Hepatocyte (in vitro differentiated cells): Measurements from ENCODE around the gene UBE2L5. TPM values are rescaled to one million over a fixed set of nuclear protein-coding genes. Genes with fewer than 3 reads are reported as not detected.

Experiments used
- DNase-seq: peaks from one replicate; pipeline ENCODE4 v3.0.0-alpha.2; 2016; ENCODE audit warnings: low spot score
- H2AFZ ChIP-seq: fragments of 200-600 bp; sonication (generic); 2 replicates; pipeline ENCODE4 v1.6.0; 2016; ENCODE audit warnings: antibody characterized with exemption, mild to moderate bottlenecking
- H3K27ac ChIP-seq: fragments of 200-600 bp; sonication (generic); 2 replicates; pipeline ENCODE4 v1.5.1; 2016; ENCODE audit warnings: mild to moderate bottlenecking
- H3K27me3 ChIP-seq: fragments of 200-600 bp; sonication (generic); 2 replicates; pipeline ENCODE4 v1.6.1; 2016
- H3K36me3 ChIP-seq: fragments of 200-600 bp; sonication (generic); replicated peaks from 2 replicates; pipeline ENCODE4 v1.5.1; 2016; ENCODE audit warnings: low read depth; ENCODE audit not compliant: insufficient read depth
- H3K4me1 ChIP-seq: fragments of 200-600 bp; sonication (generic); 2 replicates; pipeline ENCODE4 v1.5.1; 2016; ENCODE audit warnings: mild to moderate bottlenecking, moderate library complexity; ENCODE audit not compliant: insufficient read depth
- H3K4me2 ChIP-seq: fragments of 200-600 bp; sonication (generic); 2 replicates; pipeline ENCODE4 v1.6.0; 2016
- H3K4me3 ChIP-seq: fragments of 200-600 bp; sonication (generic); 2 replicates; pipeline ENCODE4 v1.5.1; 2016; ENCODE audit warnings: mild to moderate bottlenecking
- H3K79me2 ChIP-seq: fragments of 200-600 bp; sonication (generic); 2 replicates; pipeline ENCODE4 v1.6.0; 2017; ENCODE audit warnings: mild to moderate bottlenecking
- H3K9me2 ChIP-seq: fragments of 200-600 bp; sonication (generic); replicated peaks from 2 replicates; pipeline ENCODE4 v1.6.0; 2017; ENCODE audit warnings: mild to moderate bottlenecking; ENCODE audit not compliant: insufficient read depth
- H3K9me3 ChIP-seq: fragments of 200-600 bp; sonication (generic); 2 replicates; pipeline ENCODE4 v1.5.1; 2016; ENCODE audit warnings: low read depth, mild to moderate bottlenecking
- H4K20me1 ChIP-seq: fragments of 200-600 bp; sonication (generic); 2 replicates; pipeline ENCODE4 v1.6.0; 2016; ENCODE audit warnings: mild to moderate bottlenecking; ENCODE audit not compliant: insufficient read depth, poor library complexity, severe bottlenecking
- EZH2 ChIP-seq: fragments of 200-600 bp; sonication (generic); IDR thresholded peaks from 2 replicates; pipeline ENCODE4 v1.6.1; 2016; ENCODE audit warnings: antibody characterized with exemption, mild to moderate bottlenecking, borderline replicate concordance
- EZH2phosphoT487 ChIP-seq: fragments of 200-600 bp; sonication (generic); IDR thresholded peaks from one replicate; pipeline ENCODE4 v1.6.1; 2018; ENCODE audit warnings: antibody characterized with exemption, mild to moderate bottlenecking, low read depth, moderate library complexity; ENCODE audit not compliant: unreplicated experiment, severe bottlenecking
- WGBS: methylation state at CpG from one replicate; pipeline ENCODE4 v1.1.6; 2016; ENCODE audit warnings: low lambda C conversion rate; ENCODE audit errors: missing lambda C conversion rate; 5-methylcytosine and 5-hydroxymethylcytosine counted together
- polyA plus RNA-seq: library from polyadenylated mRNA; unstranded; fragments of >200 nt; fragmentation: Nextera tagmentation; extraction: Ambion mirVana; gene quantifications from 2 replicates; pipeline ENCODE4 v1.2.1, GENCODE V29; 2016
- total RNA-seq: library from RNA; depleted of rRNA; stranded (reverse); fragments of >200 nt; gene quantifications from 2 replicates; pipeline ENCODE4 v1.2.3, GENCODE V29; 2014
- TF ChIP-seq, protein P1 (sequence below): fragments of 200-600 bp; sonication (generic); IDR thresholded peaks from 2 replicates; pipeline ENCODE4 v1.5.1; 2016; ENCODE audit warnings: antibody characterized with exemption, mild to moderate bottlenecking; ENCODE audit not compliant: poor library complexity

The UBE2L5 gene
- total and polyA plus RNA-seq, 2 experiments from 2014 or later: not detected

DNA sequence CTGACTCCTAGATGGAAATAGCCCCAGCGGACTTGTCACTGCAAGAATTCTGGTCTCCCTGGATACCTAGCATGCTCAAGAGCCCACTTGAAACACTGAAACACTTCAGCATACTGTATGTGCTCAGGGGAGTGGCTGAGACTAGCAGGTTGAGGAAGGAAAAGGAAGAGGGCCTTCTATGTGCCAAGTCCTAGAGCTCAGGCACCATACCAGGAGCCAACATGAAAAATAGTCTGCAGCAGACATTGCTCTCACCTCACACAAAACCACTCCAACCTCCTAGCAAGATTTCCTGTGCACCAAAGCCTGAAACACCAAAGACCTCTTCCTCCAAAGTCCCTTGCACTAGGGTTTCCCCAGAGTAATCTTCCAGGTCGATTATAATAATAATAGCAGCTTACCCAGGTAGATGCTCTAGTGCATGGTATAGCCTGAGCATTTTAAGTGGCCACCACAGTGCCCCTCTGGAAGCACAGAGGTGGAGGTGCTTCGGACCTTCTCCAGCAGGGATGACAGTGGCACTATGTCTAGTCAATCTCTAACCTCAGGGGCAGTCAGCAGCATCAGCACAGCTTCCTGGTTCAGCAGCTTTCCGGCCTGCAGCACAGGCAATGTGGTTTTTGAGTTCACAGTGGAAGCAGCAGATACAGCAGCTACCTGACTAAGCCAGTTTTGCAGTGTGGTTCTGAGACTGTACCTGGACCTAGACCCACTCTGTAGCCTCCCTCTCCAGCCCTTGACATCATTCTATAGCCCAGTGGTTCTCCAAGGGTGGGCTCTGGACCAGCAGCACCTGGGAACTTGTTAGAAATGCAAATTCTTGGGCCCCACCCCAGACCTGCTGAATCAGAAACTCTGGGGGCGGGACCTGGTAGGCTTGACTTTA, 45.6 kb upstream of the UBE2L5 start:
- Histone ChIP-seq H4K20me1 (no peaks in the 10 kb centered on the region), H3K79me2 (no peaks in the 10 kb centered on the region), H2AFZ (no peak overlapping the region), H3K4me3 (no peak overlapping the region), H3K36me3 (no peaks in the 10 kb centered on the region), H3K27ac (no peak overlapping the region), H3K4me1 (peaks cover 6% of the 10 kb centered on the region), H3K9me3 (no peaks in the 10 kb centered on the region), H3K4me2 (no peak overlapping the region), H3K27me3 (no peaks in the 10 kb centered on the region), H3K9me2 (no peaks in the 10 kb centered on the region)
- 80% methylated on average over 5 of the region's 5 CpGs for WGBS
- no peak for DNase-seq
- TF ChIP-seq EZH2: no peak
- no peak for TF ChIP-seq EZH2phosphoT487
- TF ChIP-seq, protein P1, sequence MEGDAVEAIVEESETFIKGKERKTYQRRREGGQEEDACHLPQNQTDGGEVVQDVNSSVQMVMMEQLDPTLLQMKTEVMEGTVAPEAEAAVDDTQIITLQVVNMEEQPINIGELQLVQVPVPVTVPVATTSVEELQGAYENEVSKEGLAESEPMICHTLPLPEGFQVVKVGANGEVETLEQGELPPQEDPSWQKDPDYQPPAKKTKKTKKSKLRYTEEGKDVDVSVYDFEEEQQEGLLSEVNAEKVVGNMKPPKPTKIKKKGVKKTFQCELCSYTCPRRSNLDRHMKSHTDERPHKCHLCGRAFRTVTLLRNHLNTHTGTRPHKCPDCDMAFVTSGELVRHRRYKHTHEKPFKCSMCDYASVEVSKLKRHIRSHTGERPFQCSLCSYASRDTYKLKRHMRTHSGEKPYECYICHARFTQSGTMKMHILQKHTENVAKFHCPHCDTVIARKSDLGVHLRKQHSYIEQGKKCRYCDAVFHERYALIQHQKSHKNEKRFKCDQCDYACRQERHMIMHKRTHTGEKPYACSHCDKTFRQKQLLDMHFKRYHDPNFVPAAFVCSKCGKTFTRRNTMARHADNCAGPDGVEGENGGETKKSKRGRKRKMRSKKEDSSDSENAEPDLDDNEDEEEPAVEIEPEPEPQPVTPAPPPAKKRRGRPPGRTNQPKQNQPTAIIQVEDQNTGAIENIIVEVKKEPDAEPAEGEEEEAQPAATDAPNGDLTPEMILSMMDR: no peak

DNA sequence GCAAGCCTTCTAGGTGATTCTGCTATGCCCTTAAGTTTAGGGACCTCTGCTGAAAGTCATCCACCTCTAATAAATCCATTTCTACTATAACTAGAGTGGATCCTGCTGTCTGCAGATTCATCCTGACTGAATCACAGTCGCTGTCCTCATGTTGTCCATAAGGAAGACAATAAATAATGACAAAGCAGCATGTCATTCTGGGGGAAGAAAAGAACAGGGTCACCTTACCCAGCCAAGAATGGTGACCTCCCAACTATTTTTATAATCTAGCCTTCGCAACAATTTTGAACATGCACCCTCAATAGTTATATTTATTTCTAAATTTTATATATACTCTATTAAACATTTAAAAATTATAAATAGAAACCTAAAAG, 45.0 kb upstream of the UBE2L5 start:
- Histone ChIP-seq H3K27me3 (no peaks in the 10 kb centered on the region), H3K36me3 (no peaks in the 10 kb centered on the region), H3K4me1 (peaks cover 4% of the 10 kb centered on the region), H4K20me1 (no peaks in the 10 kb centered on the region), H3K27ac (no peak overlapping the region), H3K79me2 (no peaks in the 10 kb centered on the region), H2AFZ (no peak overlapping the region), H3K4me2 (no peak overlapping the region), H3K9me3 (no peaks in the 10 kb centered on the region), H3K4me3 (no peak overlapping the region), H3K9me2 (no peaks in the 10 kb centered on the region)
- WGBS: 91% methylated on average over 2 of the region's 2 CpGs
- no peak for DNase-seq
- TF ChIP-seq EZH2: no peak
- TF ChIP-seq, protein P1: no peak
- TF ChIP-seq EZH2phosphoT487: no peak

DNA sequence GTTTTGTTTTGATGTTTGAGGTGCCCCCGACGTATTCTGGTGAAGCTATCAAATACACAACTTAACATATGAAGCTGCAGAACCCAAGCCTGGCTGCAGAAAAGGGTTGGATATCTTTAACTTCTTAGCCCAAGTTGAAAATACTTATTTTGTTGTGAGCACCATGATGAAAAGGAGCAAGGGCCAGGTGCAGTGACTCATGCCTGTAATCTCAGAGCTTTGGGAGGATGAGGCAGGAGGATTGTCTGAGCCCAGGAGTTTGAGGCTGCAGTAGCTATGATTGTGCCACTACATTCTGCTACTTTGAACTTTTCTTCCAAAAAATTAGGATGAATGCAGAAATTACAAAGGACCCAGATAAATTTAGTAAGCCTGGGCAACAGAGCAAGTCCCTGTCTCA, 44.1 kb upstream of the UBE2L5 start:
- TF ChIP-seq, protein P1: no peak
- TF ChIP-seq EZH2: no peak
- no peak for TF ChIP-seq EZH2phosphoT487
- Histone ChIP-seq H3K36me3 (no peaks in the 10 kb centered on the region), H3K4me2 (no peak overlapping the region), H4K20me1 (no peaks in the 10 kb centered on the region), H3K9me3 (no peaks in the 10 kb centered on the region), H2AFZ (no peak overlapping the region), H3K4me3 (no peak overlapping the region), H3K79me2 (no peaks in the 10 kb centered on the region), H3K9me2 (no peaks in the 10 kb centered on the region), H3K27me3 (no peaks in the 10 kb centered on the region), H3K27ac (no peak overlapping the region), H3K4me1 (no peaks in the 10 kb centered on the region)
- WGBS: 97% methylated on average over 2 of the region's 2 CpGs
- no peak for DNase-seq
